Stimulated activated CD8-positive, alpha-beta memory T cell treated with anti-CD3 and anti-CD28 coated beads, Interleukin-7, amount 100 ng/mL, for 48 hours (primary cell): ENCODE results near the gene ATP8B4.

Experiments used
- DNase-seq, 2 donors: peaks; one replicate each; pipeline ENCODE4 v3.0.0-alpha.2; 2020; ENCODE audit warnings: low read depth in 1 of 2; ENCODE audit errors: extremely low read depth in 1 of 2

The ATP8B4 gene

GRCh38 chr15:49901996-49902684 is 216.9 kb downstream of the ATP8B4 start:
- no peak for DNase-seq

DNA sequence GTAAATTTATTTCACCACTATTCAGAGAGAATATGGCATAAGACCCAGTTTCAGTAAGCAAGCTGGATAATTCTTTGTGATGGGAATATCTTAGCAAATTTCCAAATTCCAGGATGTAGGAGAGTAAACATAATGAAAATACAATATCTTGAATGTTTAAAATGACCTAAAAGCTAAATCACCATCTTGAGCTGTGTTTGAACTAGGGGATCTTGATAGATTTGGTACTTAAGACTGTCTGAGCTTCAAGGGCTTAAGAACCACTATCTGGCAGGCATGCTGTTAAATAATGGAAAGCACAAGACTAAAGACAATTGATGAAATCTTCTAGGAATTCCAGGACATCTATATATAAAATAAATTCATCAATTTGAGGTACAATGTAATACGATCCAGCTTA is 217.7 kb downstream of the ATP8B4 start:
- DNase-seq = no peak

GRCh38 chr15:49900903-49901235 is 218.2 kb downstream of the ATP8B4 start:
- DNase-seq = no peak

GRCh38 chr15:49900006-49900902 is 218.8 kb downstream of the ATP8B4 start:
- DNase-seq = no peak

- DNase-seq = no peak
Measured at GRCh38 chr15:49898575-49899283, 220.3 kb downstream of the ATP8B4 start.

GRCh38 chr15:49898097-49898496 is 220.9 kb downstream of the ATP8B4 start:
- no peak for DNase-seq

DNA sequence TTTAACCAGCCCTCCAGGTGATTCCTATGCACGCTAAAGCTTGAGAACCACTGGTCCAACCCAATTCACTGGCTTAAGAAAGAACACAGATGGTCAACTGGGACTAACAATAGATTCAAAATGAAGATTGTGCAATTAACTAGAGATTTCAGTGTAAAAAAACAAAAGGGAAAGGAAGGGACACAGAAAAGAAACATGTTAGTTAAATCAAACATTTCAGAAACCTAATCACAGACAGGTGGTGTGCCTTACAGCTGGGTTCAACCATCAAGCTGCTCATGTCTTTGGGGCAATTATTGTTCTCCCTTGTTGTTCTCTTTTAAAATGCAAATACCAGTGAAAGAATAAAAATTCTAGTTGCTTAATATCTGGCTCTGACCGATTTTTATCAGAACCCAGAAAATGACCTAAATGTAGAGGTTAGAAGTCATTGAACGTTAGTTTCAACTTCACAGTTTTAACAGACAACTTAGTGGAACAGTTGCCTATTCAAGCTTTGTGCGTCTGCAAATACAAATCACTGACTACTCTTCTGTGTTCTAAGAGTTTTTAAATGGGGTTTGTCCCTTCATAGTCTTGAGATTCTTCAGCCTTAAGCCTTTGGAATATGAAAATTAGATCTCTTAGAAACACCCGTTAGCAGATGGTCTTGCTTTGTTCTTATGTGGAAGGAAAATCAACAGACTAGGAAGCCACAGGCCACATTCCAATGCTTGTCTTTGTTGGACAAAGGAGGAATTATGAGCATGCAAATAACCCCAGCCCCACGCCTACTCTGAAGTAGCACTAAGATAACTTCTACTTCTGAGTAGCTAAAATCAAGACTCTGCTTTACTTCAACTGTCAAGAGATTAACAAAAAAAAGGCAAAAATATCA is 223.4 kb downstream of the ATP8B4 start:
- no peak for DNase-seq

GRCh38 chr15:49890689-49891088 is 228.3 kb downstream of the ATP8B4 start:
- DNase-seq = no peak

GRCh38 chr15:49889536-49889935 is 229.5 kb downstream of the ATP8B4 start:
- DNase-seq = no peak

DNA sequence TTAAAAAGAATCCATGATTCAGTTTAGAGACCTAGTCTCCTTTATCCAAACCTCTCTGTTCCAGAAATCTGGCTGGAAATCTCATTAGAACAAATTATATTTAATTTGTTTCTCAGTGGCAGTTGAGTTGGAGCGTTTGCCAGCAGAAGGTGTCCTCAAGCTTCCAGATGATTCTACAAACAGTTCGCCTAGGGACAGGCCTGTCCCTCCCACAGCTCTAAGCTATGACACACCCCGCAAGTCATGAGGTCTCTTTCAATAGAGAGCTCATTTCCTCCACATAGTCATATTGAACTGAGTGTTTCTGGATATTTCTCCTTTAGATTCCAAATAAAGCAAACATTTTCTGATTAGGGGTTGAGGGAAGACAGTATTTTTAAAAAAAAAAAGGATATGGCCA is 230.3 kb downstream of the ATP8B4 start:
- no peak for DNase-seq

DNA sequence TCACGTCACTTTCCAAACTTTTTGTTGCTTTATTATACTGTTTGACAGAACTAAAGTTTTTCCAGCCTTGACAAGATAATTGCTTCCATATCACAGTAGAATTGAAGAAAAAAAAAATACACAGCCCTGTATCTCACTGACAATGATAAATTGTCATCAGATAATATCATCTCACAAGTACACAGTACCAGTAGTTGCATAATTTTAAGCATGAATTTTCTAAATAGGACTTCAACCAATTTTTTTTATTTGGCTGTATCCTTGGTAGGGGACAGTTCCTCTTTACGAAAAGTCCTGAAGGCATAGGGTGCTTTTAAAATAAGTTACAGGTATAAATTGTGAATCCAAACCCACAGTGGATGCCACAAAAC is 230.7 kb downstream of the ATP8B4 start:
- no peak for DNase-seq

GRCh38 chr15:49887659-49888322 is 231.2 kb downstream of the ATP8B4 start:
- DNase-seq = no peak

GRCh38 chr15:49883121-49883520 is 235.9 kb downstream of the ATP8B4 start:
- DNase-seq = no peak

GRCh38 chr15:49881866-49882265 is 237.2 kb downstream of the ATP8B4 start:
- no peak for DNase-seq

DNA sequence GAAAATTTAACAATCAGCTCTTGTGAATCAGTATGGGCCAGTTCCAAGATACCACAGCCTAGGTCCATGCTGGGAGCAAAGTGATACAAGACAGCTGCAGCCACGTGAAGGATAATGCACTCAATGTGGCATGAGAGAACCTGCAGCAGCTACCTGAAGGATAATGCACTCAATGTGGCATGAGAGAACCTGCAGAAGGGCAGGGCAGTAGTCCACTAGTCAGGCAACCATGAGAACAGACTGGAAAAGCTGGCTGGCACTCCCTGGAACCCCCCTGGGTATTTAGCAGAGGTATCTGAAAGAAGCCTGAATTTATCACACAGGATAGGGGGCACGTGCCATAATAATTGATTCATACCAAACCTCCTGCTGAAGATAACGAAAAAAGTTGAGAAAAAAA is 237.6 kb downstream of the ATP8B4 start:
- no peak for DNase-seq

DNA sequence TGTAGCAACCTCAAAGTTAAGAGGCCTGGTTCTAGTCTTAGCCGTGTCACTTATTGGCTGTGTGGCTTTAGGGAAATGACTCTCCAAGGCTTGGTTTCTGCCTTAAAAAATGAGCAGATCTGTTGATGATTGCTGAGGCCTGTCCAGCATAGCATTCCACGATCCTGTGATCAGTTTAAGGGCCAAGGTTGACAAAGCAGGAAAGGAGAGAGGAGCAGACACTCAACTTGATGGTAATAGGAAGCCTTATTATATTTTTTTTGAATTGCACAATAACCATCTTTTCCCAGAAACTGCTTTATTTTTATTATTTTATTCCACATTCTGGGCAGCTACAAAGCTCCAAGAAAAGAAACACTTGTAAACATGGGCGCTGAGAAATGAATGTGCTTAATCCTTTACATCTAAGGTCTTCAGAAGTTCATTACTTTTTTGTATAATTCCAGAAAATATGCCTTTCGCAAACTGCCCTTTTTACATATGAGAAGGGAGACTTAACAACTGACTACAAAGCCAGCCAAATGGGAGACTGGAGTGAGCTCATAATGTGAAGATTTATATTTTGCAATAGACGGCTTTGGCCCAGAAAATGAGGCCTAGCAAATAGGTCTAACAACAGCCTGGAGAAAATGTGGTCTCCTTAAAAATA is 241.0 kb downstream of the ATP8B4 start:
- DNase-seq = no peak

- no peak for DNase-seq
Measured at GRCh38 chr15:49877117-49877872, 241.7 kb downstream of the ATP8B4 start.

DNA sequence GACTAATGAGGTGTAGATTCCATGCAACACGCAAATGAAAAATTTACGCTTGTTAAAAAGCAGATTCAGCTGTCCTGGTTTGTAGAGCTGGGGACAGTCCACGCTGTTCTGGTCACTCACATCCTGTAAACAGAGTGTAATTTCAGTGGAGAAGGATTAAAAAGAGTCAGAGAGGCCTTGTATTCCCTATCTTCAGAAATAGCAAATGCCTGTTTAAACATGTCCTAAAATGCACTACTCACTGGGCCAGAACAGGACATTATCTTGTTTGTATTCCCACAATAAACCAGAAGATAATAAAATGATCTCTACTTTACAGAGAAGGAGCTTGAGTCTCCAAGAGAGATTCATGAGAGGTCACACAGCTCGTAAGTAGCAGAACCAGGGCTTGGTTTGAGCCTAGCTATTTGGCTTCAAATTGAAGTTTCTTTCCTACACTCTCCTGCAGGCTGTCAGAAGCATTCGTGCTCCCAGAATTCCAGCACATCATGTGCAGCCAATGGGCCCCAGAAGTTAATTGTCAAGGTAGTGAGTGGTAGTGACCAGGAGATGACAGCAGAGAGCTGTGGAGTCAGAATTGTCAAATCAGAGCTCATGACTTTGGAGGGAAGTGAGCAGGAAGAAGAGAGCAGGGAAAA is 242.5 kb downstream of the ATP8B4 start:
- DNase-seq = no peak

- DNase-seq = no peak
Measured at GRCh38 chr15:49875392-49875791, 243.6 kb downstream of the ATP8B4 start.
